ENCODE results near the gene FKBP11. TPM values are rescaled to one million over a fixed set of nuclear protein-coding genes. Genes with fewer than 3 reads are reported as not detected.
A peak's percentile ranks its signal among the peaks of the same experiment; 100 is the strongest.

Gene FKBP11
- total RNA-seq, 1 experiment from 2014 or later = 83.2 TPM

DNA sequence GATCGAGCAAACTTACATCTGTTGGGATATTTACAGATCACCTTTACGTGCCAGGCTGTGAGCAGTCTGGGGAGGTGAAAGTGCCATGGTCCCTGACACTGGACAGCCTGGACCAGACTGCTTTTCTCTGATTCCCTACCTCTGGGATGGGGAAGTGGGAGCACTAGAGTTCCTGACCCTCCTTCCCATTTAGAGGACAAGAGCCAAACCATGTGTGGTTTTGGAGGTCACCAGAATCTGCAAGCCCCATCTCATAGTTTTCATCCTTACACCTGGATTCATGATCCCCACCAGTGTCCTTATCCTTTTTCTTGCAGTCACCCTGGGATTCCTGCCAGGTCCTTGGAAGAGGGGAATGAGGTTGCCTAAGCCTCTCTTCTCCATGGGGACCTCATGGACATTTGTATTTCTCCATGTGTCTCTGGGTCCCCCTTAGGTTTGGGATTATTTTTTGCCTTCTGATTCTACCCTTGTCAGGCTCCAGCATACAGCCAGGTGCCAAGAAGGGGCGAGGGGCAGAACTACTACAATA lies 47.7 kb upstream of the FKBP11 start:
- Mint-ChIP-seq H3K27me3 (ENCODE audit: insufficient read depth, unreplicated experiment) (peaks cover 9% of the 10 kb centered on the region), H3K36me3 (ENCODE audit: insufficient read depth, unreplicated experiment) (peaks cover 6% of the 10 kb centered on the region), H3K4me3 (ENCODE audit: unreplicated experiment) (no peak overlapping the region), H3K27ac (ENCODE audit: unreplicated experiment) (no peak overlapping the region), H3K9me3 (ENCODE audit: unreplicated experiment) (no peaks in the 10 kb centered on the region), H3K4me1 (ENCODE audit: low read depth, unreplicated experiment) (peaks cover 28% of the 10 kb centered on the region)
- no TSS peak for BruUV-seq (replicated peaks)
- no peaks in the 10 kb centered on the region for H3K9me3 ChIP-seq
- TF ChIP-seq, protein P1, sequence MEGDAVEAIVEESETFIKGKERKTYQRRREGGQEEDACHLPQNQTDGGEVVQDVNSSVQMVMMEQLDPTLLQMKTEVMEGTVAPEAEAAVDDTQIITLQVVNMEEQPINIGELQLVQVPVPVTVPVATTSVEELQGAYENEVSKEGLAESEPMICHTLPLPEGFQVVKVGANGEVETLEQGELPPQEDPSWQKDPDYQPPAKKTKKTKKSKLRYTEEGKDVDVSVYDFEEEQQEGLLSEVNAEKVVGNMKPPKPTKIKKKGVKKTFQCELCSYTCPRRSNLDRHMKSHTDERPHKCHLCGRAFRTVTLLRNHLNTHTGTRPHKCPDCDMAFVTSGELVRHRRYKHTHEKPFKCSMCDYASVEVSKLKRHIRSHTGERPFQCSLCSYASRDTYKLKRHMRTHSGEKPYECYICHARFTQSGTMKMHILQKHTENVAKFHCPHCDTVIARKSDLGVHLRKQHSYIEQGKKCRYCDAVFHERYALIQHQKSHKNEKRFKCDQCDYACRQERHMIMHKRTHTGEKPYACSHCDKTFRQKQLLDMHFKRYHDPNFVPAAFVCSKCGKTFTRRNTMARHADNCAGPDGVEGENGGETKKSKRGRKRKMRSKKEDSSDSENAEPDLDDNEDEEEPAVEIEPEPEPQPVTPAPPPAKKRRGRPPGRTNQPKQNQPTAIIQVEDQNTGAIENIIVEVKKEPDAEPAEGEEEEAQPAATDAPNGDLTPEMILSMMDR (IDR thresholded peaks at IDR 0.05; ENCODE audit: insufficient read depth in 1 of 2, low read depth in 1 of 2, low read length in 1 of 2, severe bottlenecking in 1 of 2, unreplicated experiment in 1 of 2) = no peak
- no peaks in the 10 kb centered on the region for H3K36me3 ChIP-seq (ENCODE audit: control insufficient read depth, insufficient read depth, low read length)
- intact Hi-C loops (cut with micrococcal nuclease; ENCODE audit: unreplicated experiment) = no loop called here
- POLR2A ChIA-PET = no interaction called here
- no peaks in the 10 kb centered on the region; the same call in 1 of the 2 replicates for H3K27me3 ChIP-seq (replicated peaks; ENCODE audit: control insufficient read depth, insufficient read depth, low read length)
- DNase-seq = no peak
- no peak overlapping the region for H3K4me3 ChIP-seq (ENCODE audit: low read depth, low read length)
- CTCF ChIA-PET = no interaction called here
- H3K4me1 ChIP-seq = peaks cover 36% of the 10 kb centered on the region

DNA sequence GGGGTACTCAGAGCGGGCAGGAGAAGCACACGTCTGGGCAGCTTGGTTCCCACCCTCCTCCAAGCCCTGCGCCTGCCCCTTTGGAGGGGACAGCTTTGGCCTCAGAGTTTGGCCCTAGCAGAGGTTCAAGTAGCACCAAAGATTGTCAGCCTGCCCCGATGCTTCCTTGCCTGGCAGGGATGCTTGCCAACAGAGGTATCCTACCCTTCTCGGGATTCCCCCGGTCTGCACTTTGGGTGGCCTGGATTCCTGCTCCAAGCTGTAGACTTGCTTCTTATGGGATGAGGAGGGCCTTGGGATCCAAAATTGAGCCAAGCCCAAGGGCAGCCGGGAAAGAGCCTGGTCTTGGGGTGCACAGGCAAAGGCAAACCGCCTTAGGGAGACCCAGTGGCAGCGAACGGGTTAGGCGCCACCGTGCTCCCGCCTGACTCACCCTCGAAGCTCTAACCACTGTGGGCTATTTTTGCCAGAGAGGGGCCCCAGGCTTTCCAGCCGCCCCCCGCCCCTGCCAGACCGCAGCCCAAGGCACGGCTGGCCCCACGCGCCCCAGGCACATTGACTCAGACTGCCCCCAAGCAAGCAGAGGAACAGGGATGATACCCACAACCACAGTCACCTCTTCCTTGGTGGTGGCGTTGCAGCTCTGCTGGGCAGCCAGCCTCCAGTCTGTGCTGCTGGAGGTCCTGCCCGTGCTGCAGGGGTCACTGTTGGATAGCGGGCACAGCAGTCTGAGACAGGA lies 47.1 kb upstream of the FKBP11 start:
- Mint-ChIP-seq H3K27ac (ENCODE audit: unreplicated experiment) (peak overlapping the region; percentile 7), H3K4me1 (ENCODE audit: low read depth, unreplicated experiment) (peaks cover 22% of the 10 kb centered on the region), H3K36me3 (ENCODE audit: insufficient read depth, unreplicated experiment) (no peaks in the 10 kb centered on the region), H3K9me3 (ENCODE audit: unreplicated experiment) (no peaks in the 10 kb centered on the region), H3K27me3 (ENCODE audit: insufficient read depth, unreplicated experiment) (peaks cover 4% of the 10 kb centered on the region), H3K4me3 (ENCODE audit: unreplicated experiment) (peak overlapping the region; percentile 77)
- POLR2A ChIA-PET = no interaction called here
- TF ChIP-seq, protein P1 (IDR thresholded peaks at IDR 0.05; ENCODE audit: insufficient read depth in 1 of 2, low read depth in 1 of 2, low read length in 1 of 2, severe bottlenecking in 1 of 2, unreplicated experiment in 1 of 2) = no peak
- no peak for DNase-seq
- H3K9me3 ChIP-seq = no peaks in the 10 kb centered on the region
- H3K4me1 ChIP-seq = peaks cover 29% of the 10 kb centered on the region
- CTCF ChIA-PET = interaction anchor here (0.5 to 1.6 kb wide), 3 partner anchors 19 to 119 kb away, joined by 3 to 10 read pairs (median 4); no protein-coding TSS in a partner anchor
- no TSS peak for BruUV-seq (replicated peaks)
- intact Hi-C loops (cut with micrococcal nuclease; ENCODE audit: unreplicated experiment) = no loop called here
- no peak overlapping the region for H3K4me3 ChIP-seq (ENCODE audit: low read depth, low read length)
- no peaks in the 10 kb centered on the region for H3K36me3 ChIP-seq (ENCODE audit: control insufficient read depth, insufficient read depth, low read length)
- H3K27me3 ChIP-seq (replicated peaks; ENCODE audit: control insufficient read depth, insufficient read depth, low read length) = no peaks in the 10 kb centered on the region

DNA sequence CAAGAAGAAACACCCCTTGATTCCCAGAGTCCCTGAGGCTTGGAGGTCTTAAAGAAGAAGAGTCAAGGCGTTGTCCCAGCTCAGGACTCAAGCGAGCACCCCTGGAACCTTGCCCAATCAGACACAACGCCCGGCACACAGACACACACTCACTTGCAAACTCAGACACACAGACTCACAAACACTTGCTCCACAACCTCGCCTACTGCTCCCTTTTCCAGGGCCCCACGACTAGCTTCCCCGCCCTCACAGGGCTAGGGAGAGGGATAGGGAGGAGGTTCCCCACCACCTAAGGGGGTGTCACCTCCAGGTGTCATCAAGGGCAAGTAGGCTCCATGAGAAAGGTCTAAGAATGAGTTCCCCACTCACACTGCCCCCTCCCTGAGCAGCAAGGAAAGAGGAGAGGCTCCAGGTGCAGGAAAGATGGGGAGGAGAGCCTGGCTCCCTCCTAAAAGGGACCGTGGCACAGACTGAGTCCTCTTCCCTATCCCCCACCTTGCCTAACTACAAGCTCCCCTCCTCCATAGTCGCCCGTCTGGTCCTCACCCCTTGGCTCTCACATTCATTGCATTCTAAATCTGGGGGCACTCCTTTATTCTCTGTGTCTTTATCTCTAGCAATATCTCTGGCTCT lies 45.5 kb upstream of the FKBP11 start:
- Mint-ChIP-seq H3K36me3 (ENCODE audit: insufficient read depth, unreplicated experiment) (no peaks in the 10 kb centered on the region), H3K4me1 (ENCODE audit: low read depth, unreplicated experiment) (peaks cover 18% of the 10 kb centered on the region), H3K9me3 (ENCODE audit: unreplicated experiment) (no peaks in the 10 kb centered on the region), H3K4me3 (ENCODE audit: unreplicated experiment) (peak overlapping the region; percentile 77), H3K27ac (ENCODE audit: unreplicated experiment) (peak overlapping the region; percentile 7), H3K27me3 (ENCODE audit: insufficient read depth, unreplicated experiment) (peaks cover 3% of the 10 kb centered on the region)
- no TSS peak for BruUV-seq (replicated peaks)
- TF ChIP-seq, protein P1 (IDR thresholded peaks at IDR 0.05; ENCODE audit: insufficient read depth in 1 of 2, low read depth in 1 of 2, low read length in 1 of 2, severe bottlenecking in 1 of 2, unreplicated experiment in 1 of 2) = no peak
- DNase-seq = no peak
- peak overlapping the region; percentile 46 for H3K4me3 ChIP-seq (ENCODE audit: low read depth, low read length)
- CTCF ChIA-PET = interaction anchor here (0.7 to 1.6 kb wide), 7 partner anchors 9 to 896 kb away, joined by 3 to 13 read pairs (median 4); no protein-coding TSS in a partner anchor
- POLR2A ChIA-PET = interaction anchor here (1.0 kb wide), 1 partner anchor 13 kb away, joined by 4 read pairs; the partner anchor contains the start of gene ARF3
- H3K27me3 ChIP-seq (replicated peaks; ENCODE audit: control insufficient read depth, insufficient read depth, low read length) = no peaks in the 10 kb centered on the region
- peaks cover 25% of the 10 kb centered on the region for H3K4me1 ChIP-seq
- H3K9me3 ChIP-seq = no peaks in the 10 kb centered on the region
- H3K36me3 ChIP-seq (ENCODE audit: control insufficient read depth, insufficient read depth, low read length) = no peaks in the 10 kb centered on the region
- intact Hi-C loops (cut with micrococcal nuclease; ENCODE audit: unreplicated experiment) = loop anchor here (1.0 to 2.0 kb wide), 2 partner anchors 9 to 14 kb away; partner anchors contain the start of gene ARF3
